ENCODE results near the gene TAS2R38.
"Not testable (repeated sequence)": the region's sequence is repeated elsewhere in the genome, so short reads cannot be mapped to it uniquely, and the experiment has no call there.

The TAS2R38 gene

GRCh38 chr7:141973673-141974072, at the start of gene TAS2R38:
Gene TAS2R38, minus strand, starts transcription at chr7:141973773. Its CDS starts 84 bp downstream, at chr7:141973689.
- no peak for DNase-seq

- DNase-seq, result no peak
These were observed 44.6 kb upstream of the TAS2R38 start for GRCh38 chr7:142018154-142018553.

DNA sequence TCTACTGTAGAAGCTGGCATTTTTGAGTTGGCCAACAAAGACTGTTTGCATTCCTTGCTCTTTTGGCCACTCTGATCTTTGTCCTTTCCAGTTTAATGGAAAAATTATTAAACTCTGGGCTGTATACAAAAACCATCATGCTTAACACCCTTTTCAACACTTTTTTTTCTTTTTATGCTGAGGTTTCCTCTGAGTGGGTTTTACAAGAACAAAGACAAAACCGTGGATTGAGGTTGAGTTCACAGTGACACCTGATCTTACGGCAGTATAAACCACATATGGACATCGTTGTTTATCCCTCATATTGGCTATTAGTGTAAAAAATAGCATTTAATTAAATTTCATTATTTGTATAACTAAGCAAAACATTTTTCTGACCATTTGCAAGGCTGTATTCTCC, 43.9 kb upstream of the TAS2R38 start:
- no peak for DNase-seq

DNA sequence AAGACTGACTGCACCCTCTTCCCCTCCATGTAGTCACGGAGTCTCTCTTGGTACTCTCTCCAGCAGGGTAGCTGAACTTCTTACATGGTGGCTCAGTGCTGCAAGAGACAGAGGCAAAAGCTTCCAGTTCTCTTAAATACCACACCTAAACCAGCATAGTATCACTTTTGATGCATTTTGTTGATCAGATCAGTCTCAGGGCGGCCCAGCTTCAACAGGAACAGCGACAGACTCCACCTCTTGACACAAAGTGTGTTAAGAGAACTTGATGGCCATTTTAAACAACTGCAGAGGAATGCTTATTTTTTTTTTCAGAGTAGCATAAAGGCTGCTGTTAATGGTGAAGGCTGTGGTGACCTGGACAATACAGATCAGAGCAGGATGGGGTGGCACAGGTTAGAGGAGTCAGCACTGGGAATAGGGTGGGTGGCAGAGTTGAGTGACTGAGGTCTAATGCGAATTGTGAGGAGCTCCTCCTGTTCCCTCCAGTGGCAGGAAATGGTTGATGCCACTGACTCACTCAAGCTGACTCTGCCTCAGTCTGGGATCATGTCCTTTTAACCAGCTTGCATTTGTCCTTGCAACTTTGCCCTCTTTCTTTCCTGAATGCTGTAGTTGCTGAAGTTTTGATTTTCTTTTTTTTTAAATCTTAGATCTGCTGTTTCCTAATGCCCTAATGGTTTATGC, 39.4 kb upstream of the TAS2R38 start:
- DNase-seq, result no peak

GRCh38 chr7:142010952-142011548, 37.5 kb upstream of the TAS2R38 start:
- DNase-seq, result no peak

DNA sequence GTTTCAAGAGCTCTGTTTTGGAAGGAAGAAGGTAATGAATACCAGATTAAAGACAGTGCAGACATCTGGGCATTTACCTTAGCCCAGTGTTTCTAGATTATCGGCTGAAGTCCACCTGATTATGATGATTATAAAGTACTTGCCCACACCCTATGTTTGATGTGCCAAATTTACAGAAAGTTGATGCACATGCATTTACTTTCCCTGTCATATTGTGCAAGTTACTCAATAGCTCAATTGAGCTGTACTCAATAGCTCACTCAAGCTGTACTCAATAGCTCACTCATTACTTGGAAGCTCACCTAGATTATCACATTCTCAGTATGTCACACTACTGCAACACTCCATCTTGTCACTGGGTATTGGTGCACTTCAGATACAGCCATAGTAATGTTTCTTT, 35.6 kb upstream of the TAS2R38 start:
- DNase-seq, result no peak

DNA sequence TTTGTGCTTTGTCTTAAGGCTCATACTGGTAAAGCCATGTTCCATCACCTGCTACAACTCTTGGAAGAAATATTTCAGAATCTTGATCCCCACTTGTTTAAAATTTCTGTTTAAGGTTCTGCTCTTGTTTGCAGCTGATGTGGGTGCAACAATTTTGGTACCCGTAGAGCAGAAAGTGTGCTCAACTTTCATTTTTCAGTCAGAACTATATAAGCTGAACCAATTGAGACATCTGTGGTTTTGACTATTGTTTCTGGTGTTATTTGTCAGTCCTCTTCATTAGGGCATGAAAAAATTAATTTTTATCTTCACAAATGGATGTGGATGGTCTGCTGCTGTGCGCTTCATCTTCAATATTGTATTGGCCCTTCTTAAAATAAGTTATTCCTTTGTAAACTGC, 33.0 kb upstream of the TAS2R38 start:
- no peak for DNase-seq

DNA sequence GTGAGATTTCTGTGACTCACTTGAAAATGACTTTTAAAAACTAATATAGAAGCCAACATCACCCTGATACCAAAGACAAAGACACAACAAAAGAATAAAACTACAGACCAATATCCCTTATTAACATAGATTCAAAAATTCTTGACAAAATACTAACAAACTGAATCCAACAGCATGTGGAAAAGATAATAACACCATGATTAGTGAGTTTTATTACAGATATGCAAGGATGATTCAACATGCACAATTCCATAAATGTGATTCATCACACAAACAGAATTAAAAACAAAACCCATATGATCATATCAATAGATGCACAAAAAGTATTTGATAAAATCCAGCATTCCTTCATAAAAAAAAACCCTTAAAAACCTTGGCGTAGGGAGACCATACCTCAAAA, 28.6 kb upstream of the TAS2R38 start:
- DNase-seq, result no peak

DNA sequence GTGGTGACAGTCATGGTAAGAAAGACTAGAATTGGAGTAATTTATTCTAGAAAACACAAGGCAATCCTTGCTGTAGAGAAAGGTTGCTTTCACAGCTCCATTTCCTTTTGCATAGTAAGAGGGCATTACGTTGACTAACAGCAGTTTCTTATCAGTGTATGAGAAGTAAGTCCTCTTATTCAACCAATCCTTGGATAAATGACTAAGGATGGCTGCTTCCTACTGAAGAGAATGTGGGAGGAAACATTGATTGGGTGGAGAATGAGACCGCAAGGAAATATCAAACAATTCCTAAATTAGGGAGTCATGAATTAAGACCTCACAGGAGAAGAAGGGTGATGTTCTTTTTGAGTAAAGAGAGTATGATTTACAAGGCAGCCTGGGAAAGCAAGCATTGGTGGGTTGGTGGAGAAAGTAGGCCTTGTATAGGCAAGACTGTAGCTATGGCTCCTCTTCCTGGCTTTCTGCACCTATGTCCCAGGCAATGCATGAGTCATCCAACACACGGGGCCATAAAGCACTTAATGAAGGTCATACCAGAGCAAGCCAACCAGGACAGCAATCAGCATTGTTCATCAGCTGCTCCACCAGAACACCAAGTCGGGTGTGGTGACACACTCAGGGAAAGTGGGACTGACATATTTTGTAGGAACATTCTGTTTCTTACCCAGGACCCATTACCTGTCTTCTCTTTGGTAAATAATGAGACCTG, 27.7 kb upstream of the TAS2R38 start:
- DNase-seq, result no peak

- no peak for DNase-seq
These were observed 26.7 kb upstream of the TAS2R38 start for GRCh38 chr7:142000244-142000643.

GRCh38 chr7:141999058-141999623, 25.6 kb upstream of the TAS2R38 start:
- no peak for DNase-seq

GRCh38 chr7:141993354-141993753, 19.8 kb upstream of the TAS2R38 start:
- DNase-seq, result no peak

DNA sequence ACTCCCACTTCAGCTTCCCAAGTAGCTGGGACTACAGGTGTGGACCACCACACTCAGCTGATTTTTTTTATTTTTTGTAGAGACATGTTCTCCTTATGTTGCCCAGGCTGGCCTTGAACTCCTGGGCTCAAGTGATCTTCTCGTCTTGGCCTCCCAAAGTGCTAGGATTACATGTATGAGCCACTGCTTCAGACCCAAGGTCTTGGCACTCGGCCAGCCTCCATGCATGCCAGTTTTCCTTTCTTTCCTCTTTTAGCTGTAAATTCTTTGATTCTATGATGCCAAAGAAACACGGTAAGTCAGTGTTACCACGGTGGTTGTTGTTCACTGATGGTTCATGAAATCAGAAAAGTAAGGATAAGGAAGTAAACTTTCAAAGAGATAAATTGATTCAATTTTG, 19.1 kb upstream of the TAS2R38 start:
- DNase-seq, result no peak

- DNase-seq, result no peak
These were observed 18.6 kb upstream of the TAS2R38 start for GRCh38 chr7:141992156-141992555.

DNA sequence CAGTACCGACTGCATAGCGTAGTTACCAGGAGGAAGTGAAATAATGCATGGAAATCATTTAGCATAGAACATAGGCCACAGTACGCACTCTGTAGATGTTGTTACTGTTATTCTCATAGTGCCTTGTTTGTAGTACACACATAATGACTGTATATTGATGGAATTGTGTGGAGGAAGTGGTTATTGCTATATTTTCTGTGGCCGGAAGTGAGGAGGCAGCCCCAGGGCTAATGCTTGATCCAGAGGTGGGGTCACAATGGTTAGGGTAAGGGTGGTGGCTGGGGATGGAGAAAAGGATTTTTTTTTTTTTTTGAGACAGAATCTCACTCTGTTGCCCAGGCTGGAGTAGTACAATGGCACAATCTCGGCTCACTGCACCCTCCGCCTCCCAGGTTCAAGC, 17.6 kb upstream of the TAS2R38 start:
- DNase-seq, result no peak

- no peak for DNase-seq
These were observed 16.6 kb upstream of the TAS2R38 start for GRCh38 chr7:141990011-141990725.

DNA sequence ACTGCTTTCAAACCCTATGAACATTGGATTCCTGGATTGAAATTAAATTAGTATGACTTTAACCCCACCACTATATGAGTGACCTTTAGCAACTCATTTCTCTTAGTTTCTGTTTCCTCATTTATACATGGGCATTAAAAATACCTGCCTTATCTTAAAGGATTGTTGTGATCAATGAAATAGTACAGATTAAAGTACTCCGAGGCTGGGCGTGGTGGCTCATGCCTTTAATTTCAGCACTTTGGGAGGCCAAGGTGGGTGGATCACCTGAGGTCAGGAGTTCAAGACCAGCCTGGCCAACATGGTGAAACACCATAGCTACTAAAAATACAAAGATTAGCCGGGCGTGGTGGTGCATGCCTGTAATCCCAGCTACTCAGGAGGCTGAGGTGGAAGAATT, 14.2 kb upstream of the TAS2R38 start:
- DNase-seq, result not testable (repeated sequence)

GRCh38 chr7:141986923-141987322, 13.3 kb upstream of the TAS2R38 start:
- no peak for DNase-seq

DNA sequence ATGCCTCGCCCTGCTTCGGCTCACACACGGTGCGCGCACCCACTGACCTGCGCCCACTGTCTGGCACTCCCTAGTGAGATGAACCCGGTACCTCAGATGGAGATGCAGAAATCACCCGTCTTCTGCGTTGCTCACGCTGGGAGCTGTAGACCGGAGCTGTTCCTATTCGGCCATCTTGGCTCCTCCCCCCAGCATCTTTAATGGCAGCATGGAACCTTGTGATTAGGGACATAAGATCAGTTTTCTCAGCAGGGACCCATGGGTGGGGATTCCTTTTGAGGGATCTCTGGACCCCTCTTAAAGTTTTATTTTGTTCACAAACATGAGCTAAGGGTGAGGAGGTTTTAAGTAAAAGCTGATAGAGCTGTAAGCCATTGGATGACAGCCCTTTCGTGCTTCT, 12.4 kb upstream of the TAS2R38 start:
- not testable (repeated sequence) for DNase-seq

DNA sequence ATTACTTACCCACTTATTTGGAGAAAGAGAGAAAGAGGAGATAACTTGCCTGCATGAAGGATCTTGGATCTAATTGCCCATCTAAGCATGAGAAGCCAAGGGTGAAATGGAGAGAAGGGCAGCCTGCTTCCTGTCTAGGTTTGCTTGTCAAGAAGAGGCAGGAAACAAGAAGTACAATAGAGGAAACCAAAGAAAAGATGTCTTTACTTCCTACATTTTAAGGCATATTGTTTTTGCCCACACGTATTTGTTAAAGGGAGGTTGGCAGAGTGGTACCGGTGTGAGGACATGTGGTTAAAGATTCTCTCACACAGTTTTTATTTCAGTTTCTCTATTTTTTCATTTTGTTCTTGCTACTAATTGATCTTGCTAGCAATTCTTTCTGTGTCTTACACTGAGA, 6.0 kb upstream of the TAS2R38 start:
- DNase-seq, result no peak

DNA sequence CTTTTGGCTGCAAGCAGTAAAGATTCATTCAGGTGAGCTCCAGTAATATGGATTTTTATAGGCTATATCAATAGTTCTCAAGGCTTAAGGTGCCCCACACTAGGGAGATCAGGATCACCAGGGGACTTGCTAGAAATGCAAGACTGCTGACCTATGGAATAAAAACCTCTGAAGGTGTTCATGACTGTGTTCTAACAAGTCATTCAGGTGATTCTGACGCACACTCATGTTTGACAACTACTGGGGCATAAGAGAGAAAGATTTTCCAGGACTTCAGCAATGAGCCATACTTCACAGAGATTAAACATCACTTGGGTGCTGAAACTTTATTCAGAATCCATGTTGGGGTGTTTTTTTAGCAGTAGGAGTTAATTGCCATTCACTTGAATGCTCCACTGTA, 4.8 kb upstream of the TAS2R38 start:
- no peak for DNase-seq

DNA sequence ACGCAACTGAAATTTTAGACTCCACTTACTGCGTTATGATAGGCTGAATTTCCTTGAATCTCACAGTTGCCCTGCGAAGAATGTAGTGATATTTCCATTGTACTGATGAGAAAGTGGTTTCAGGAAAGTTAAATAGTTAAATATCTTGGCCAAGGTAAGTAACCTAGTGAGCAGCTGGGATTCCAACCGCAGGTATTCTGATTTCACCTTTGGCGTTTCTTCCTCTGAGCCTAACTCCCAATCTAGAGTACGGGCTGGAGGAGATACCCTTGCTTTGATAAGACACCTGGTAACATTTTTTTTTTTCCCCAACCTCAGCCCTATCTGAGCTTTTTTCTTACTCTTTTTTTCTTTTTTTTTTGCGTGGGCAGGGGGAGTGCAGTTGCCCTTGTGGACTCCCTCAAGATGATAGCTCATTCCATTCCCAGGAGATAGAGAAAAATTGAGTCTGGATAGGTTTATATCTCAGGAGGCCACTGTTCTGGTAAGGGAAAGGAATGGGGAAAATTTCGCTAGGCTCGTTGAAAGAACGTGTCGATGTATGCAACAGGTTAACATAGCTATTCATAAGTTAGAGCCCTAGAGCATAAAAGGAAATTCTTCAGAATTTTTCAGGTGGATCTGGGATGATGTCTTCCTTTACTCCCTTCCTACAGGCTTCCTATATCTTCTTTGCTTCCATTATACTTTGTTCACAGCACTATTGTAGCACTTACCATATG, 3.1 kb upstream of the TAS2R38 start:
- DNase-seq, result no peak
